ENCODE data around the gene SLITRK2.

The SLITRK2 gene, protein sequence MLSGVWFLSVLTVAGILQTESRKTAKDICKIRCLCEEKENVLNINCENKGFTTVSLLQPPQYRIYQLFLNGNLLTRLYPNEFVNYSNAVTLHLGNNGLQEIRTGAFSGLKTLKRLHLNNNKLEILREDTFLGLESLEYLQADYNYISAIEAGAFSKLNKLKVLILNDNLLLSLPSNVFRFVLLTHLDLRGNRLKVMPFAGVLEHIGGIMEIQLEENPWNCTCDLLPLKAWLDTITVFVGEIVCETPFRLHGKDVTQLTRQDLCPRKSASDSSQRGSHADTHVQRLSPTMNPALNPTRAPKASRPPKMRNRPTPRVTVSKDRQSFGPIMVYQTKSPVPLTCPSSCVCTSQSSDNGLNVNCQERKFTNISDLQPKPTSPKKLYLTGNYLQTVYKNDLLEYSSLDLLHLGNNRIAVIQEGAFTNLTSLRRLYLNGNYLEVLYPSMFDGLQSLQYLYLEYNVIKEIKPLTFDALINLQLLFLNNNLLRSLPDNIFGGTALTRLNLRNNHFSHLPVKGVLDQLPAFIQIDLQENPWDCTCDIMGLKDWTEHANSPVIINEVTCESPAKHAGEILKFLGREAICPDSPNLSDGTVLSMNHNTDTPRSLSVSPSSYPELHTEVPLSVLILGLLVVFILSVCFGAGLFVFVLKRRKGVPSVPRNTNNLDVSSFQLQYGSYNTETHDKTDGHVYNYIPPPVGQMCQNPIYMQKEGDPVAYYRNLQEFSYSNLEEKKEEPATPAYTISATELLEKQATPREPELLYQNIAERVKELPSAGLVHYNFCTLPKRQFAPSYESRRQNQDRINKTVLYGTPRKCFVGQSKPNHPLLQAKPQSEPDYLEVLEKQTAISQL

DNA sequence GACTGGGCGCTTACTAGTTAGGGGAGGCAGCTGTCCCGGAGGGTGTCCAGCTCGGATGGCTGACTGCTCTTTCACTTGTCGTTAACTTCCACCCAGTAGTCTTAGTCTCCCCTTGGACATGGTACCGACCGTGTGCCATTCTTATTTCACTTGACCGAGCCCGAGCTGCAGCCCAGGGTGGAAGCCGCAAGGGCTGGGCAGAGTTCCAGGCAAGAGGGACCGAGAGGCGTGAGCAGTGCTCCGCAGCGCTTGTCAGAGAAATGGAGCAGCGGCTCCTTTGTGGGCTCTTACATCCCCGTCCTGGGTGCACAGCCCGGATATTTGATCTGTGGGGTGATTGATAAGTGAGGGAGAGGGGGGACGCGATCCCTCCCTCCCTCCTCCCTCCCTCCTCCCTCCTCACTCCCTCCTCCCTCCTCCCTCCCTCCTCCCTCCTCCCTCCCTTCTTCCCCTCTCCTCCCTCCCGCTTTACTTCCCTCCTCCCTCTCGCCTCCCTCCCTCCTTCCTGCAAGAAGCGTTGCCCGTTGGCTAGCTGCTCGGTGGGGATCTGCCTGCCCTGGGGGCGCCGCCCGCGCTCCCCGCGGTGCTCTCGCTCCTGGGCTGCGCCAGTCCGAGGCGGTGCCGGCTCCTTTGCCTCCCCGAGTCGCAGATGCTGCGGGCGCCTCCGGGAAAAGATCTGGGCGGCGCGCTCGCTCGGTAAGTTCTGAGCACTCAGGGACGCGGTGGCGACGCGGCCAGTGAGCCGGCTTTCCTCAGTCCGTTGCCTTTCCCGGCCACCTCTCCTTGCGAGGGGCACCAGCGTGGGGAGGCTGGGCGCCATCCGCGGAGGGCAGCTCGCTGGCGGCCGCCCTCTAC, at the start of gene SLITRK2:
TSS of gene SLITRK2 (plus strand) at position 499 of the 855 bp plus-strand sequence. CDS start 4,597 bp downstream, outside the sequence.
- DNase-seq (ENCODE audit: low read depth), result no peak

GRCh38 chrX:145773006-145773405, 44.6 kb upstream of the SLITRK2 start:
- DNase-seq (ENCODE audit: low read depth), result no peak

DNA sequence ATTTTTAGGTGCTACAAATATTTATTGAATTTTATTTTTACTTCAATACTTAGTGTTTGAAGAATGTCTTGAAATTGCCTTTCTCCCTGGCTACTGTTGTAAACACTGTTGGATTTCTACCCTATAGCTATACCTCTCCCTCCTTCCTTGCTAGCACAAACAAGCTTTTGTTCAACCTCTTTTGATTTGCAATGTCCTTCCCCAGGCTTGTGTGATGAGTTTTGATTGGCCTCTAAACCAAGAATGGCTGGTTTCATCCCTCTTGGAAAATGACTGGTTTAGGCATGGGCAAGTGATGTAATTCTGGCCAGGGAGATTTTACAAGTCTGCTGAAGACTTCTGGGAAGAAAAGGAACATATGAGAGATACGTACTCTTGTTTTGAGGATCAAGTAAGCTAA, 25.3 kb upstream of the SLITRK2 start:
- DNase-seq (ENCODE audit: low read depth), result no peak

DNA sequence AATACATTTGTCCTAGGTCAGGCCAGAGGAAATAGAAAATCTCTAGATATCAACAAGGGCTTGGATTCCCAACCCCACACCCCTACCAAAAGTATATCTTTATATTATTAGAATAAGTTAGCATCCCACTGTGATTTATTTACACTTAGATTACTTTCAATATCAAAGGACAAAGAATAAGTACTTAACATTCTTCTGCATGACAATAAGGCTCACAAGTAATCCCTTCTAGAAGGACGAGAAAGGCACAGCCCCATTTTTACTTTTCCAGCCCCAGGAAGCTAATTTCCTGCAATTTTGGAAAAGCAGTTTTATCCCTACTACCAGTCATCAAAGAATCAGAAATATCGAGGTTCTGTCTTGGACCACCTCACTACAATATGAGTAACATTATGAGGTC, 14.1 kb upstream of the SLITRK2 start:
- no peak for DNase-seq (ENCODE audit: low read depth)

DNA sequence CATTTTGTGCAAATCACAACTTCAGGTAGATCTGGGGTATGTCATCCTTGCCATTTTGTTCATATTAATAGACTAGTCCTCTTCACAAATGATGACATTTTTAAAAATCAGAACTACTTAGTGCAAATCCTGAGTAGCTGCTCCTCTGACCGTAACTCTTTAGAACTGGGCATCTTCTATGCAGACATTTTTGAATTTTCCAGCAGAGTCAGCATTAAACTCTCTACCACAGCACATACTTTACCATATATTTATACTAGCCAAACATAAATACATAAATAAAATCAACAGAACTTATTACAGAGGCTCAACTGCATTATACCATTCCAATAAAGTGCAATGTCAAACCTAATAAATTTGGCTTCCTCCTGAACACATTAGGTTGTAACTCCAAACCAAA, 4.5 kb upstream of the SLITRK2 start:
- DNase-seq (ENCODE audit: low read depth), result no peak

DNA sequence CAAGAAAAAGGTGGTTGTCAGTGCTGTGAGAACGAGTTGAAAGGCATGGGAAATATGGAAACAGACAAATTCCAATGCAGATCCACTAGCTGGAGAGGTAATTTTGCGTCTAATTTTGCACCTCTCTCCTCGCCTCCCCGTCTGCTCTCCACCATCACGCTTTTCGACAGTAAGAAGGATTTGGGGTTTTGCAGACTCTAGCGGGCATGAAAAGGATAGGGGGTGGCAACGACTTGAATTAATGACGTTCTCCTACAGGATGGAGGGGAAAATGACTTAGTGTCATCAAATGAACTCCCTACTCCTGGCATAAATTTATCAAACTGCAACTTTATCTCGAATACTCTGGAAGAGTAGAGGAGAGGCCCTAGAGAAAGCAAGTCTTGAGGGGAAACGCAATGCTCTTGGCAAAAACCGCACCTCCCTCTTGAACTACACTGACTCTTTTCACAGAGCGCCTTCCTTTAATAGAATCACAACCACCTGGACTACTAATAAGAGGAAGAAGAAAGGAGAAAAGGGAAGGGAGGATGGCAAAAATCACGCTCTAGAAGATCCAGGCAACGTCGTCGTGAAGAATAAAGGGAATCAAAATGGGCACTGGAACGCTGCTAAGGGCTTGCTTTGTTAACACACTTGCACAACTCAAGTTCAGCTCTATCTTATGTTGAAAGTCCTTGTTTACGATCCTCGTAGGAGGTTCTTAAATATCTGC, 871 bp upstream of the SLITRK2 start:
- no peak for DNase-seq (ENCODE audit: low read depth)

GRCh38 chrX:145818186-145819113, 821 bp downstream of the SLITRK2 start:
- DNase-seq (ENCODE audit: low read depth), result no peak

DNA sequence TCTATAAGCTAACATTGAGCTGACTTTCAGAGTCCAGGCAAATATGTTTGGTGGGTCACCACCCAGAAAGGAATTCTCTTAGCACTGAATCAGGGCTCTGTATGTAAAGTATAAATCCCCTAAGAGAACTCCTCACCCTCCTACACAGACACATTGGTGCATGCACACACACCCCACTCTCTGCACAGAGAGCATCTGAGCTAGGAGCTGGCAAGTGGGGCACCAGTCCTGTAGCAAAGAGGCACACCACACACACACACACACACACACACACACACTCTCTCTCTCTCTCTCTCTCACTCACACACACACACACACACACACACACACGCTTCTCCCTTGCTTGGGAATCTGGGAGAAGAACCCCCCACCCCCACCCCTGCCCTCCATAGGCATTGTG, 3.2 kb downstream of the SLITRK2 start:
- DNase-seq (ENCODE audit: low read depth), result no peak

DNA sequence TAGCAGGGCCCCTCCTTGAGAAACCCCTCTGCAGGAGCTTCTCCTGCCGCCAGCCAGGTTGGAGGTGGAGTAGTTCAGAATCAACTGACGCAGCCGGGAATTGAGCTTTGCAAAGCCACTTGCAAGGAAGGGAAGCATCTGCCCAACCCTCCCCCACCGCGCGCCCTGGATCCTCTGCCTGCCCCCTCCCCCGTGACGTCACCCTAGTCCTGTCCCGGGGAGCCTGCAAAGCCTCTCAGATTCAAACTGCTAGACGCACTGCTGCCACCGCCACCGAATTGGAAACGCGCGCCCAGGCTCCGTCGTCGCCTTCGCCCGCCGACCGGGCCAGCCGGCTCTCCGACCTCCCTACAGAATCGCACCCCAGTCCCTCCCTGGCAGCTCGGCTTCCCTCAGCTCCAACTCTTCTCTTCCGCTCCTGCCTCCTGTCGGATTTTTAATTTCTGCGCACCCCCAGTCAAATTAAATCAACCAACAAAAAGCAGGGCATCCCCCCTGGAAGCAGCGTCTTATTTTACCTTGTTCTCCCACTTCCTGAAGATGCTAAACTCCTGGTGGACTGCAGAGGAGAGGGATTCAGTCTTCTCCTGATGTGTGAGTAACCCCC, 3.8 kb downstream of the SLITRK2 start:
- DNase-seq (ENCODE audit: low read depth), result no peak

DNA sequence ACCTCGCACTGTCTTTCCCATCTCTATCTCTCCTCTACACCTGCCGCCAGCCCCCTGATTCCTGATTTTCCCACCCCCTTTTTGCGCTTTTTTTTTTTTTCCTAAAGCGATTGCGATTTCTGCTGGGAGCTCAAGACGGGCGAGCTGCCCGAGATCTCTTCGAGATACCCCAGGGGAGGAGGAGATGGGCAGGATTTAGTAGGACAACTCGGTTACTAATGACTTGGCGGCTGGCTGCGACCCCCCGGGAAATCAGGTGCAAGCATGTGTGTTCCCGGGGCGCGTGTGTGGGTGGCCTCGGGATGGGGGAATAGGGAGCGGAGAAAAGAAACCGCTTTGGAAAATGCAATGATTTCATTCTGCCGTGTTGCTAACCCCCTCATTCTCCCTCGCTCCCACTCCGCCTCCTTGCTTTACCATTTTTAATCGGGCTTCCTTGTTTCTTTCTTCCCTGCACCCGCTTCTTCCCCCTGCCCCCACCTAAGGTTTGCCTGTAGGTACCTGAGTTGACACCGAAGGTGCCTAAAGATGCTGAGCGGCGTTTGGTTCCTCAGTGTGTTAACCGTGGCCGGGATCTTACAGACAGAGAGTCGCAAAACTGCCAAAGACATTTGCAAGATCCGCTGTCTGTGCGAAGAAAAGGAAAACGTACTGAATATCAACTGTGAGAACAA, 4.4 kb downstream of the SLITRK2 start:
- no peak for DNase-seq (ENCODE audit: low read depth)

DNA sequence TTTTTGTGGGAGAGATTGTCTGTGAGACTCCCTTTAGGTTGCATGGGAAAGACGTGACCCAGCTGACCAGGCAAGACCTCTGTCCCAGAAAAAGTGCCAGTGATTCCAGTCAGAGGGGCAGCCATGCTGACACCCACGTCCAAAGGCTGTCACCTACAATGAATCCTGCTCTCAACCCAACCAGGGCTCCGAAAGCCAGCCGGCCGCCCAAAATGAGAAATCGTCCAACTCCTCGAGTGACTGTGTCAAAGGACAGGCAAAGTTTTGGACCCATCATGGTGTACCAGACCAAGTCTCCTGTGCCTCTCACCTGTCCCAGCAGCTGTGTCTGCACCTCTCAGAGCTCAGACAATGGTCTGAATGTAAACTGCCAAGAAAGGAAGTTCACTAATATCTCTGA, 5.5 kb downstream of the SLITRK2 start:
- no peak for DNase-seq (ENCODE audit: low read depth)

GRCh38 chrX:145825896-145826295, 8.3 kb downstream of the SLITRK2 start:
- DNase-seq (ENCODE audit: low read depth), result no peak

- no peak for DNase-seq (ENCODE audit: low read depth)
Observed at GRCh38 chrX:145826466-145826865, 8.8 kb downstream of the SLITRK2 start.

GRCh38 chrX:145832796-145833195, 15.2 kb downstream of the SLITRK2 start:
- DNase-seq (ENCODE audit: low read depth), result no peak

DNA sequence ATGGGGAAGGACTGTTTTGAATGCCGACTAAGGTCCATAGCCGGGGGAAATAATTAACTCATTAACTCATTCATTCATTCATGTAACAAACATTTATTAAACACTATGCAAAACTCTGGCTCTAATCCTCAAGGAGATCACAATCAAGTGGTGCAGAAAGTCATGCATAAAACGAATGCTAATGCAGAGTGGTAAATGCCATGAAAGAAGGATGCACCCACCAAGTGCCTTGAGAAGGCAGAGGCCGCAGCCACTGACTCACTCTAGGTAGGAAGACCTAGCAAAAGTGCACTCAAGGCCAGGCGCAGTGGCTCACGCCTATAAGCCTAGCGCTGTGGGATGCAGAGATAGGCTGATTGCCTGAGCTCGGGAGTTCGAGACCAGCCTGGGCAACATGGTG, 22.9 kb downstream of the SLITRK2 start:
- no peak for DNase-seq (ENCODE audit: low read depth)

- no peak for DNase-seq (ENCODE audit: low read depth)
Observed at GRCh38 chrX:145843146-145843904, 25.7 kb downstream of the SLITRK2 start.

DNA sequence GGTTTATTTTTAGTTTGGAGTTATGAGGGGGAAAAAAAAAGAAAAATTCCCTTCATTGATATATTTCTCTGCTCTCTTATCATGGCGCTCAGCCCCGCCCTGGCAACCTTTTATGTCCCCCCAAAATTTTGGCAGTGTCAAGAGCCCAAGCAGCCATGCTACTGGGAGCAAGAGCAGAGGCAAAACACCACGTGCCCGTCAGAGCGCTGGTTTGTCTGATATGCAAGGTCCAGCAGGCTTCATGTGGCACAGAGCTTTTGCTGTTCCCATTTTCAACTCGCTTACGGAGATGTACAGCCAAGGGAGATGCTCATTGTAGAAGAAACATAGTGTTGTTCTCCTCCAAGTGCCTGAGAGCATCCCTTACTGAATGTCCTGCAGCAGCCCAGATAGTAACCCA, 27.3 kb downstream of the SLITRK2 start:
- DNase-seq (ENCODE audit: low read depth), result no peak

DNA sequence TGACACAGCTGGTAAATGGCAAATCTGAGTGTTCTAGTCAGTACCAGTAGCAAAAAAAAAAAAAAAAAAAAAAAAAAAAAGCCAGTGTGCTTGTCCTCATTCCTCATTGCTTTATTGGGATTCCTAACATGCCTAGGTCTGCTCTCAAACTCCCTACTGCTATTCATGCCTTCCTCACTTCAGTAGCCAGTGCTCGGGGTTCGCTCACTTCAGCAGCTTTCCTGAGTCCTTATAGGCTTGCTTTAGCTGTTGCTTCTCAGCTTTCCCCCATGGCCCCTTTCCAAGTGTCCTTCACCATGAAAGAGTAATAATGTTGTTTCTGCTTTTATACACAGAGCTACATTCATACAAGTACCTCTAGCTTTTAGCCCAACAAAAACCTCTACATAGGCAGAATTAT, 30.8 kb downstream of the SLITRK2 start:
- no peak for DNase-seq (ENCODE audit: low read depth)

DNA sequence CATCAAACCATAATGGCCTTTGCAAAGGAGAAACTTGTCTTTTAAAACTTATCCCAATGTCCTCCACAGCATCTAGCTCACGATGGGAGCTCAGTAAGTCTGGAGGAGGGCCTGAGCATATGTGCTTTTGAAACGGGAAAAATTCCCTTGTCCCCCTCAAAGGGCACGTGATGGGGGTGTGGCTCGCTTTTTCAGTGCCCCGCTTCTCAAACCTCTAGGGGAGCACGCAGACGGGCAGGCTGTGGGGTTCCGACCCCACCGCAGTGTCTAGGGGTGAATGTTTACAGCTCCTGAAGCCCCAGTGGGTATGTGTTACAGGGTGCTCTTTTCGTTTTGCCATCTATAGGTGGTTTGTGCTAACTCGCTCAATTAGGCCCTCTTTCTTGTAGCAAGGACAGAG, 31.2 kb downstream of the SLITRK2 start:
- no peak for DNase-seq (ENCODE audit: low read depth)

All from fibroblast of the conjunctiva (primary cell).